Measurements from ENCODE around the gene CCDC160. TPM values are rescaled to one million over a fixed set of nuclear protein-coding genes. Genes with fewer than 3 reads are reported as not detected.
"Not testable (repeated sequence)": the region's sequence is repeated elsewhere in the genome, so short reads cannot be mapped to it uniquely, and the experiment has no call there.

The CCDC160 gene
- polyA plus RNA-seq, 3 donors: 0.07 to 0.21 TPM; not detected in 1

DNA sequence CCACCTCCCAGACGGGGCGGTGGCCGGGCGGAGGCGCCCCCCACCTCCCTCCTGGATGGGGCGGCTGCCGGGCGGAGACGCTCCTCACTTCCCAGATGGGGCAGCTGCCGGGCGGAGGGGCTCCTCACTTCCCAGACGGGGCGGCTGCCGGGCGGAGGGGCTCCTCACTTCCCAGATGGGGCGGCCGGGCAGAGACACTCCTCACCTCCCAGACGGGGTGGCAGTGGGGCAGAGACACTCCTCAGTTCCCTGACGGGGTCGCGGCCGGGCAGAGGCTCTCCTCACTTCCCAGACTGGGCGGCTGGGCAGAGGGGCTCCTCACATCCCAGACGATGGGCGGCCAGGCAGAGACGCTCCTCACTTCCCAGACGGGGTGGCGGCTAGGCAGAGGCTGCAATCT, 49.0 kb downstream of the CCDC160 start:
- 86 to 92% methylated on average over 21 to 26 of the region's 28 CpGs; no CpG with 5 or more reads in 1 of the 3 donors for WGBS, 3 donors
- not testable (repeated sequence) for H3K27ac ChIP-seq (ENCODE audit: low read depth, low read length)

DNA sequence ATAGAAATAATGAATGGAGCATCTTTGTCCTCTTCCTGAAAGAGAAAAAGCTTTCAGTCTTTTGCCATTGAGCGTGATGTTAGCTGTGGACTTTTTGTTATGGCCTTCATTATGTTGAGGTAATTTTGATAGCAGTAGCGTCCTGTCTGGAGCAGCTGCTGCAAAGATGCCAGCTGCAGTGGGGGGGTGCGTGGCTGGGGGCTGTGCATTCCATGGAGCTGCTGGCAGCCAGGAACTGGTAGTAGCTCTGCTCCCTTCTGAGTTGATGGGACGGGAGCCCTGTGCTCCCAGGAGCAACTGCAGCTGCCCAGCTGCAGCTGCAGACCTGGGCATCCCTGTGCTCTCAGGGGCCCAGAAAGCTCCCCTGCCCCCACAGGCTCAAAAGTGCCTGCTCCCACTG, 50.4 kb downstream of the CCDC160 start:
- 43 to 69% (median 56%) methylated on average over 3 to 4 of the region's 4 CpGs for WGBS, 3 donors
- no peak overlapping the region for H3K27ac ChIP-seq (ENCODE audit: low read depth, low read length)

DNA sequence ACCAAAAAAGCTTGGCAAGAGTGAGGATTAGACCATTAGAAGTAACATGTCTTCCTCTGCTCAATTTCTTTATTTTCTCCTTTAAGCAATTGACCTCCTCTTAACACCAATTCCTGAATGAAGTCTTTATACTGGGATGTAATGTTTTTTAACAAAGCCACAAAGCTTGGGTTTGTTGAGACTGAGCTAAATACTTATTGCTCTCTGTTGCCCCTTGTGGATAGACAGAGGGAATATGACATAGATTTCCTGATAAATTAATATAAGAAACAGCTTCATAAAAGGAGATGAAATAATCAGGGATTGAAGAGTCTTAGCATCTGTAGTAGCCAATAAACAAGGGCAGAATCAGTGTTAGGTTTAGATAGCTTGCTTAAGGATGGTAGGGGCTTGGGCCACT, 57.6 kb downstream of the CCDC160 start:
- H3K27ac ChIP-seq (ENCODE audit: low read depth, low read length): no peak overlapping the region

Other genes starting within 250 kb of the CCDC160 start
- gene PHF6, start 136.1 kb downstream of the CCDC160 start, polyA plus RNA-seq: 1 to 10 TPM; 3.6 to 5.4 (median 4.4) TPM
- gene HPRT1, start 223.0 kb downstream of the CCDC160 start, polyA plus RNA-seq: 10 to 100 TPM; 16.1 to 21.0 (median 18.0) TPM

All from adipose tissue (tissue), 3 donors.